Pancreas (tissue), 10 donors: Measurements from ENCODE around the gene SCARF2. TPM values are rescaled to one million over a fixed set of nuclear protein-coding genes. Genes with fewer than 3 reads are reported as not detected.
A peak's percentile ranks its signal among the peaks of the same experiment; 100 is the strongest.

Source experiments
- ATAC-seq, 4 donors: fragments of 200-7000 bp; cut with Tn5 transposase; one replicate each; pipeline versions ENCODE4 v1.8.0 to v1.9.1; 2020; ENCODE audit warnings: mild to moderate bottlenecking in 4 of 4, moderate library complexity in 4 of 4
- DNase-seq, 6 donors: peaks; one replicate each; pipeline ENCODE4 v3.0.0-alpha.2; 2020
- FAIRE-seq: peaks from 2 replicates; lab custom pipeline; 2012; peaks lifted over from hg19 to GRCh38; lab: Jason Lieb, UNC
- H3K27ac ChIP-seq, 4 donors: fragments of 200-600 bp; sonication (generic); 1 replicate in 3 of 4; 2 replicates in 1 of 4; pipeline versions ENCODE4 v1.5.0 to v1.8.0; 2020
- H3K27me3 ChIP-seq, 4 donors: fragments of 200-600 bp; one replicate each; pipeline ENCODE4 v1.8.0; 2021
- H3K36me3 ChIP-seq, 3 donors: fragments of 200-600 bp; sonication (generic) in 1 of 3; one replicate each; pipeline versions ENCODE4 v1.5.0 to v1.8.0; 2020 to 2021
- H3K4me1 ChIP-seq, 3 donors: fragments of 200-600 bp; one replicate each; pipeline ENCODE4 v1.8.0; 2021
- H3K4me3 ChIP-seq, 4 donors: fragments of 200-600 bp; sonication (generic) in 2 of 4; one replicate each; pipeline versions ENCODE4 v1.5.0 to v1.8.0; 2020 to 2021
- H3K9me3 ChIP-seq, 4 donors: fragments of 200-600 bp; one replicate each; pipeline ENCODE4 v1.8.0; 2021
- CTCF ChIP-seq, 4 donors: fragments of 200-600 bp; sonication (generic) in 3 of 4; IDR thresholded peaks; one replicate each; pipeline versions ENCODE4 v1.5.0 to v1.8.0; 2021; ENCODE audit warnings: antibody characterized with exemption in 4 of 4
- WGBS, 2 donors: extraction: QIAGEN DNeasy Blood & Tissue Kit; methylation state at CpG; one replicate each; pipeline ENCODE4 v1.1.7; 2013; 5-methylcytosine and 5-hydroxymethylcytosine counted together
- intact Hi-C, 3 donors: fragments of 100-400 bp; cut with DNase I; formaldehyde crosslinking; loops; one replicate each; pipeline versions ENCODE4 v1.11.1 to v1.14.2; 2022
- polyA plus RNA-seq, 2 donors: library from polyadenylated mRNA; stranded (reverse); fragments of 200-250 nt; gene quantifications; one replicate each; pipeline ENCODE4 v1.2.3, GENCODE V29; 2013
- total RNA-seq, 6 donors: library from RNA; stranded (reverse); fragmentation: NEBNext Ultra II Directional in 4 of 6; extraction: Animal tissue kit (Norgen Biotek cat#: 25700) in 4 of 6; gene quantifications; one replicate each; pipeline versions ENCODE4 v1.2.1 to v1.2.4, GENCODE V29; 2021 to 2023
- donor health status: healthy with polysubstance abuse.
- donor health status: DM: no; HTN: no; CAD: no; lungs with moderate emphysema.
- donor health status: DM: no; HTN: no; CAD: no.
- donor health status: control.
- donor health status: control.
- donor health status: Bipolar disorder and iron deficiency.
- donor health status: DM: yes; HTN: yes; CAD: no.
- donor health status: DM: no; HTN: no; CAD: no.
- donor health status: DM: no; HTN: no; CAD: no.
- donor health status: DM: yes; HTN: yes; CAD: no.

Gene SCARF2
- total and polyA plus RNA-seq, 8 donors: 1.1 to 5.2 (median 1.5) TPM

- 94 to 96% methylated on average over 1 of the region's 1 CpG for WGBS, 2 donors
- no peak for ATAC-seq
- H3K4me1 ChIP-seq: no peaks in the 10 kb centered on the region
- no peak overlapping the region for H3K27ac ChIP-seq
- no peaks in the 10 kb centered on the region for H3K27me3 ChIP-seq
- no peak overlapping the region for H3K4me3 ChIP-seq
- FAIRE-seq: no peak
- DNase-seq: no peak
- intact Hi-C loops: no loop called here
- H3K9me3 ChIP-seq: no peaks in the 10 kb centered on the region
- H3K36me3 ChIP-seq: peaks cover 0 to 10% (median 3%) of the 10 kb centered on the region in 3 donors
- TF ChIP-seq CTCF (IDR thresholded peaks at IDR 0.05): no peak
Measured at GRCh38 chr22:20450551-20450906, 12.9 kb upstream of the SCARF2 start.

GRCh38 chr22:20449819-20450550 is 12.4 kb upstream of the SCARF2 start:
- no peak for TF ChIP-seq CTCF (IDR thresholded peaks at IDR 0.05)
- WGBS, 2 donors: 95 to 97% methylated on average over 19 of the region's 19 CpGs
- H3K9me3 ChIP-seq: no peaks in the 10 kb centered on the region
- H3K27ac ChIP-seq: no peak overlapping the region
- peak in 1 of 6 donors; percentile 29 for DNase-seq
- H3K4me3 ChIP-seq: no peak overlapping the region
- intact Hi-C loops: no loop called here
- peaks cover 0 to 12% (median 6%) of the 10 kb centered on the region in 3 donors for H3K36me3 ChIP-seq
- ATAC-seq: no peak
- H3K4me1 ChIP-seq: no peaks in the 10 kb centered on the region
- H3K27me3 ChIP-seq: no peaks in the 10 kb centered on the region
- FAIRE-seq: no peak

- DNase-seq (peak in 1 of 6 donors; percentile 1), ATAC-seq (no peak), FAIRE-seq (no peak)
- WGBS, 2 donors: 94 to 97% methylated on average over 5 of the region's 5 CpGs
- no peaks in the 10 kb centered on the region for H3K9me3 ChIP-seq
- H3K4me3 ChIP-seq: no peak overlapping the region
- no peaks in the 10 kb centered on the region for H3K4me1 ChIP-seq
- no peaks in the 10 kb centered on the region for H3K27me3 ChIP-seq
- H3K27ac ChIP-seq: no peak overlapping the region
- peaks cover 0 to 12% (median 9%) of the 10 kb centered on the region in 3 donors for H3K36me3 ChIP-seq
- intact Hi-C loops: no loop called here
- no peak for TF ChIP-seq CTCF (IDR thresholded peaks at IDR 0.05)
Measured at GRCh38 chr22:20448630-20449029, 11.0 kb upstream of the SCARF2 start.

GRCh38 chr22:20446383-20446970 is 8.9 kb upstream of the SCARF2 start:
- DNase-seq: peak in 1 of 6 donors; percentile 28
- no peaks in the 10 kb centered on the region for H3K4me1 ChIP-seq
- intact Hi-C loops: no loop called here
- no peaks in the 10 kb centered on the region for H3K27me3 ChIP-seq
- no peaks in the 10 kb centered on the region for H3K9me3 ChIP-seq
- peaks cover 0 to 21% (median 9%) of the 10 kb centered on the region in 3 donors for H3K36me3 ChIP-seq
- no peak overlapping the region for H3K4me3 ChIP-seq
- H3K27ac ChIP-seq: no peak overlapping the region
- no peak for ATAC-seq
- TF ChIP-seq CTCF (IDR thresholded peaks at IDR 0.05): no peak
- FAIRE-seq: no peak
- 92 to 95% methylated on average over 21 of the region's 21 CpGs for WGBS, 2 donors

- 95 to 97% methylated on average over 4 of the region's 4 CpGs for WGBS, 2 donors
- intact Hi-C loops: no loop called here
- H3K4me1 ChIP-seq: no peaks in the 10 kb centered on the region
- no peak for FAIRE-seq
- ATAC-seq: no peak
- DNase-seq: peak in 1 of 6 donors; percentile 3
- H3K36me3 ChIP-seq: peaks cover 0 to 21% (median 9%) of the 10 kb centered on the region in 3 donors
- TF ChIP-seq CTCF (IDR thresholded peaks at IDR 0.05): no peak
- no peak overlapping the region for H3K27ac ChIP-seq
- H3K27me3 ChIP-seq: no peaks in the 10 kb centered on the region
- no peaks in the 10 kb centered on the region for H3K9me3 ChIP-seq
- H3K4me3 ChIP-seq: no peak overlapping the region
Measured at GRCh38 chr22:20444325-20444724, 6.7 kb upstream of the SCARF2 start.
